HG02885 (cell line): ENCODE results near the gene CLTRN.

Experiments used
- ATAC-seq: cut with Tn5 transposase; IDR thresholded peaks from one replicate; pipeline ENCODE4 v1.9.1; 2021; ENCODE audit warnings: mild to moderate bottlenecking; ENCODE audit not compliant: unreplicated experiment, poor library complexity

The CLTRN gene

DNA sequence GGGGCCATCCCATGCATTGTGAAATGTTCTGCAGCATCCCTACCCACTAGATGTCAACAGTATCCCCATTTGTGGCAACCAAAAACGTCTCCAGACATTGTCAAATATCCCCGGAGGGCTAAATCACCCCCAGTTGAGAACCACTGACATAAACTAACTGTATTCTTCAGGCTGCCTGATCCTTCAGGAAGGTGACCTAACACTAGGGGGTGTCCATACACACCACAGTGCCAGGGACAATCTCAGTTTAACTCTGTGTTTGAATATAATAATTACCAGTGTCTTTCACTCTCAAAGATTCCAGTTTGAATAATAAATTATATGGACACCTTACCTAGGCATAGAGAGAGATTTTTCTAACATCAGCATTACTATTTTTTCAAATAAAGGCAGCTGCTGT is 70.2 kb downstream of the CLTRN start:
- ATAC-seq = no peak

DNA sequence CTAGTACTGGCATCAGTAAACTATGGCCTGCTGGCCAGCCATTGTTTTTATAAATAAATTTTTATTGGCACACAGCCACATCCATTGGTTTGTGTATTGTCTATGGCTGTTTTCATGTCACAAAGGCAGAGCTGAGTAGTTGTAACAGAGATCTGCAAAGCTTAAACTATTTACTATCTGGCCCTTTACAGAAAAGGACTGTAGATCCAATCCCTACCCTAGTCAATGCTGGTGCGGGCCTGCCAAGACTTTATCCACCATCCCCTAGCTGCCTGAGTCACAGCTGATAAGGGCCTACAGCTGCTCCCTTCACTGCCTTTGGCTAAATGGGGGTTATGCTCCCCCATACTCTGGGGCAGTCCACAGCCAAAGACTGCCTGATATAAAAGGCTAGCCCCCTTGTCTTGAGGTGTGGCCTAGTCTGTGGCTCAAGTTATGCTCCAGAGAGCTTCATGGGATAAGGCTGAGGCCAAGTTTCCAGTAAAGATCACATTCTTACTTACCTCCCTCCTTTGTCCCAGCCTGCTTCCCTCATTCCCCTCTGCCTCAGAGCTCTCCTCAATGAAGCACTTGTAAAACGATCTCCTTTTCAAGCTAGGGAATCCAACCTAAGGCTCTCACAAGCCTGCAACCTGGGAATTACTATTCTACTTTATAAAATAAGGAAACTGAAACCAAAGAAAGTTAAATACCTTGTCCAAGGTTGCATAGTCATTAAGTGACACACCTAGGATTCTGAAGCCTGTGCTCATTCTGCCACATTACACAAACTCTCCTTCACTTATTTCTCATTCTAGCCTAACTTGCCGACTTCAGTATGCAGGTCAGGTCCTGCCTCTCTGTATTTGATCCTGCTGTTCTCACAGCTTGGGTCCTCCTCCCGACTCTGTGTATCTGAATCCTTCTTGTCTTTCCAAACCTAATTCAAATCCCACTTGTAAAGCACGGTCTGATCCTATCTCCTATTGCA is 84.5 kb downstream of the CLTRN start:
- ATAC-seq = no peak
